ENCODE measurements around the gene CANX.

- TF ChIP-seq CTCF (IDR thresholded peaks at IDR 0.05; ENCODE audit: low read depth, low read length, poor library complexity, severe bottlenecking) (no peak), EZH2phosphoT487 (IDR thresholded peaks at IDR 0.05; ENCODE audit: borderline replicate concordance, low read length) (no peak)
Observed at GRCh38 chr5:179698935-179699615, at the start of gene CANX.
